OCI-M2 (cell line): ENCODE measurements around the gene PCCA.
"Not testable (repeated sequence)": the region's sequence is repeated elsewhere in the genome, so short reads cannot be mapped to it uniquely, and the experiment has no call there.

Source experiments
- DNase-seq: peaks from one replicate; lab custom pipeline; 2025; ENCODE audit not compliant: unreplicated experiment; lab: John Stamatoyannopoulos, UW

The PCCA gene

DNA sequence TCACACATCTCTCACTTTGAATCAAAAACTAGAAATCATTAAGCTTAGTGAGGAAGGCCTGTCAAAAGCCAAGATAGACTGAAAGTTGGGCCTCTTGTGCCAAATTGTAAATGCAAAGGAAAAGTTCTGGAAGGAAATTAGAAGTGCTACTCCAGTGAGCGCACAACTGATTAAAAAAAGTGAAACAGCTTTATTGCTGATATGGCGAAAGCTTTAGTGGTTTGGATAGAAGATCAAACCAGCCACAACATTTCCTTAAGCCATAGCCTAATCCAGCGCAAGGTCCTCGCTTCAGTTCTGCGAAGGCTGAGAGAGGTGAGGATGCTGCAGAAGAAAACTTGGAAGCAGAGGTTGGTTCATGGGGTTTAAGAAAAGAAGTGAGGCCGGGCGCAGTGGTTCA, 7.6 kb downstream of the PCCA start:
- no peak for DNase-seq

DNA sequence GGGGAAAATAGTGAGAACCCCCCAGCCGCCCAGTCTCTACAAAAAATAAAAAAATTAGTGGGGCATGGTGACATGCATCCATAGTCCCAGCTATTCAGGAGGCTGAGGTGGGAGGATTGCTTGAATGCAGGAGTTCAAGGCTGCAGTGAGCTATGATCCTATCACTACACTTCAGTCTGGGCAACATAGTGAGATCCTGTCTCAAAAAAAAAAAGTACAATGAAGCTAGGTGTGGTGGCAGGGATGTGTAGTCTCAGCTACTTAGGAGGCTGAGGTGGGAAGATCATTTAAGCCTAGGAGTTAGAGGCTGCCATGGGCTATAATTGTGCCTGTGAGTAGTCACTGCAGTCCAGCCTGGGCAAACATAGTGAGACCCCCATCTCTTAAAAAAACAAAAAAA, 8.9 kb downstream of the PCCA start:
- DNase-seq, result no peak

DNA sequence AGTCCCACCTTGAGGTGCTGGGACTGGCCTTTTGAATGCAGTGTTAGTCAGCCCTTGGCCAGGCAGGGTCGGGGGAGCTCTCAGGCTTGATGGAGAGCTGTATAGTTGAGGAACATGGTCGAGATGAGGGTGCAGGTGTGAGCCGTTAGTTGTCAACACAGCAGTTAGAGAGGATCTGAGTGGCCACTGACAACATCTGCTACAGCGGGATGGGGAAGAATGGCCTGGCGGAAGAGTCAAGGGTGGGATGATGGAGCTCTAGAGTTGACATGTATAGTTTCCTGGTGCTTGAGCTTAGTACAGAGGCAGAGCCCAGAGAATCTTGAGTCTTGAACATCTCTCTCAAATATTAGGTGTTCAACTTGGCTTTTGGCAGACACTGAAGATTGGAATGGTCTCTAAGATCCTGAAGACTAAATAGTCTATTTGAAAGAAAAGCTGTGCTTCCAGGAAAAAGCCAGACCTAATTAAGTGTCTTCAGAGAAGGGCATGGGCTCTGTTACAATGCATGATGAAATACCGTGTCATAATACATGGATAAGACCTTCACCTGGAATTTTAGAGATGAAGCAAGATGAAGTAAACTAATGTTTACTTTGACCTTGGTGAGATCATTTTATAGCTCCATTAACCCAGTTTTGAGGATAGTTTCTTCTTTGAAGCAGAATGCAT, 9.7 kb downstream of the PCCA start:
- DNase-seq, result no peak

DNA sequence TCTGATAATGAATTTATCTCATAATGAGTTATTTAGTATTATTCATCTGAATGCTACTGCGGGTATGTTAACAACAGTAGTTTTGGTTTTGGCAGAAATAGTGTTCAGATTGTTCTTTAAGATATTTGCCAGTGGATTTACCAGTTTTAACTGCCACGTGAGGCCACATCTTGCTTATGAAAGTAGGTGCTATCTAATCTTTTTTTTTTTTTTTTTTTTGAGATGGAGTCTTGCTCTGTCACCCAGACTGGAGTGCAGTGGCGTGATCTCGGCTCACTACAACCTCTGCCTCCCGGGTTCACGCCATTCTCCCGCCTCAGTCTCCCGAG, 10.2 kb downstream of the PCCA start:
- DNase-seq, result not testable (repeated sequence)

GRCh38 chr13:100100115-100100879, 11.4 kb downstream of the PCCA start:
- DNase-seq, result no peak

GRCh38 chr13:100102042-100102441, 13.1 kb downstream of the PCCA start:
- no peak for DNase-seq

DNA sequence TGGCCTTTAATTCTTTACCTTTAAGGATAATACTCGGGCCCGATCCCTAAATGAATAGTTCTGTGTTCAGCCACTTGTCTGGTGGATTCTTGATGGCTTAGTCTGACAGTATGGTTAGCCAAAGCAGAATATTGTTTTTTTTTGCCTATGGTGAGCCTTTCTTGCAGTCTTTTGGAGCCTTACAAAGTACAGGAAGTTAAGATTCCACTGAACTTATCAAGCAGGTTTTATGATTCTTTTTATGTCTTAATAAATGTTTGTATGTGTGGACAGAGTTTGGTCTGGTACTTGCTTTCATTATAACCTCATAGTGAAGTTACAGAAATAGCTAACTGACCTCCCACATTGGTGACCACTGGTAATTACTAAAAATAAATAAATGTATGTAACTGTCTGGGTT, 17.1 kb downstream of the PCCA start:
- no peak for DNase-seq

- no peak for DNase-seq
Observed at GRCh38 chr13:100106705-100107104, 17.8 kb downstream of the PCCA start.

DNA sequence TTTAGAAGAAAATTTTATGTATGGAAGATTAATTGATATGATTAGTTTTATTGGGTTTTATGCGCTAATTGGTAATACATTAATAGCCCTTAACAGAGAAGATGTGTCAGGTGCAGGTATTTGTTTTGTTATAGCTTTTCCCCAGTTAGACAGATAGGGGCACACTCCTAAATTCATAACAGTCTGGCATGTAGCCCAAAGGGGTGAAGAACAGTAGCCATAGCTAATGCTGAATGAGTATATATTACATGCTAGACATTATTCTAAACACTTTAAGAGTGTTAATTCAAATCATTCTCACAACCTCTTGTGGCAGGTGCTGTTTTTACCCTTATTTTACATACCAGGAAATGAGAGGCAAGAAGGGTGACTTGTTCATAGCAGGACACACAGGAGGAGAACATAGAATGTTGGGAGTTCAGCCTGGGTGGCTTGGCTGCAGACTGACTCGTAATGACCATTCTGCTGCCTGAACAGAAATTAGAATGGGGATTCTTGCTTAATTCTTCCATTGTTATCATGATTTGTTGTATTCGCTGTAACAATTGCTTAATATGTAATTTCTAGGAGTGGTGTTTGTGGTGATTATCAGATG, 20.1 kb downstream of the PCCA start:
- no peak for DNase-seq

DNA sequence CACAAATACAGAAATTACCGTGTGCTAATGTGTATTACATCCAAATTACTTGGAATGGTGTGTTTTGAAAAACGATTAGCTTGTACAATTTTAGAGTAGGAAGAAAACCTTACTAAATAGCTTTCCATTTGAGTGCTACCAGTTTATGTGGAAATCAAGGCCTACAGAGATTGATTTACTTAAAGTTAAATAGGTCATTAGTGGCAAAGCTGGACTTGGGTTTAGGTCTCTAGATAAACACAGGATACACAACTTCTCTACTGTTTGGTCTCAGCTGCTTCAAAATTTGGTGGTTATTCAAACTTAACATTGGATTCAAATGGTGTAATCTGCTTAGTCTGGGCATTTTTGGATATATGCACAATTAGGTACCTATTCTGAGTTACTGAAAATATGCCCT, 21.4 kb downstream of the PCCA start:
- DNase-seq, result no peak

DNA sequence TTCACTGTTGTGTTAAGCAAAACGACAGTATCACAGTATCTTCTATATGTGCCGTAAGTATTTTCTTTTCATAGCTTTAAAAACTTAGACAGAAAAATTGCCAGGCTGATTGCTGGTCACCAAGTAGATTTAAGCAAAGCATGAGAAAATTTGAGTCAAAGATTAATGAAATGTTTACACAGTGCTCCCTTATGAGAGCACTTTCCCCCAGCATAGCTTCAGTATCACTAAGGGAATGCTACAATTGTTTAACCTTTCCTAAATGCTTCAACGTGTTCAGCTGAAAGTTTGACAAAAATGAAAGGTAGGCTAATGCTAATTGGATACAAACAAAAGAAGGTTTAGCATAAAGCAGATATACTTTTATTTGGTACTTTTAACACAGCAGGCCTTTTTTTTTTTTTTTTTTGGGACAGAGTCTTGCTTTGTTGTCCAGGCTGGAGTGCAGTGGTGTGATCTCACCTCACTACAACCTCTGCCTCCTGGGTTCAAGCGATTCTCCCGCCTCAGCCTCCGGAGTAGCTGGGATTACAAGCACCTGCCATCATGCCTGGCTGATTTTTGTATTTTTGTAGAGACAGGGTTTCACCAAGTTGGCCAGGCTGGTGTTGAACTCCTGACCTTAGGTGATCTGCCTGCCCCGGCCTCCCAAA, 23.4 kb downstream of the PCCA start:
- no peak for DNase-seq

- no peak for DNase-seq
Observed at GRCh38 chr13:100115693-100116254, 26.9 kb downstream of the PCCA start.

DNA sequence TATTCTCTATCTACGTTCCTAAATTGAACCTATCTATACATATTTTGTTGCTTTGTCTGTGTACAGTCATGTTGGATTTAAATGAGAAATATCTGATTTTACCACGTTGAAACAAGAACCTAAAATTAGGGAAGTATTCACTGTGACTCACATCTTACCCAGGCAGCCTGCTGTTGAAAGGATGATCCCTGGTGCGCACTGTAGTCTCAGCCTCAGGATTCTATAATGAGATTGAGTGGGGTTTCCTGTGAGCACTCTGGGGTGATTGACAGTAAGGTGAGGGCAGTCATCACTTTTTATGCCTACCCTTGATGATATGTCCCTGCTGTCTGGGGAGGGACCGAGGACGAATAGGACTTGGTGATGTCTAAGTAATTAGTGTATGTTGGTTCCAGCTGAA, 35.4 kb downstream of the PCCA start:
- no peak for DNase-seq

GRCh38 chr13:100125946-100126345, 37.1 kb downstream of the PCCA start:
- DNase-seq, result no peak

DNA sequence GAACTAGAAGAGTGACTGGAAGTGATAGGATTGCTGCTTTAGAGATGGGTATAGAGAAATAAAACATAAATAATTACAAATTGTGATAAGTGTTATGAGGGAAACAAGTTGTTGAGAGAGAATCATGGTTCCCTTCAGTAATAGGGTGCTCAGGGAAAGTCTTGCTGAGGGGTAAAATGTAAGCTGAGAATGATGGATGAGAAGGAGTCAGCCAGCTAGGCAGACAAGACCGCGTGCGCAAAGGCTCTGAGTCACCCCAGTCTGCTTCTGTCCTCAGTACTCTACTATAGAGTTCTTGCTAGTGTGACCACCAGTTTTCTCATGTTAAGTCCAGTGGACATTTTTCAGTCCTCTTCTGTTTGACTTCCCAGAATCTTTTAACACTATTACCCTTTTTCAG, 39.5 kb downstream of the PCCA start:
- no peak for DNase-seq

GRCh38 chr13:100128838-100129237, 39.9 kb downstream of the PCCA start:
- no peak for DNase-seq

- DNase-seq, result no peak
Observed at GRCh38 chr13:100129605-100130004, 40.7 kb downstream of the PCCA start.

DNA sequence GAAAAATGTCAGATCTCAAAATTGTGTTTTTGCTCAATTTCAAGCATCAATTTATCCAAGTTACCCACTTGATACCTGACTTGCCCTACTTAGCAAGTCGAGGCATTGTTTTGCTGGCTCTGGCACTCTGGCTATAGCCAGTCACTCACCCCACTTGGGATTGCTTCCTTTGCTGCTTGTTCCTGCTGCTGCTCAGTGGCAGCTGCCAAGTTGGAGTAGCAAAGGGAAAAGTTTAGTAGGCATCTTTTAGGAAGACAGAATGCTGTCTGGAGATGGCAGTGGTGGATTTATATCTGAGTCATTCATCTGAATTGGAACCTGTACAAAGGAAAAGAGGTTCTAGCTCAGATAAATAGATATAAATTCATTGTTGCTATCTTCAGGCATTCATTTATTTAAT, 41.2 kb downstream of the PCCA start:
- DNase-seq, result no peak

DNA sequence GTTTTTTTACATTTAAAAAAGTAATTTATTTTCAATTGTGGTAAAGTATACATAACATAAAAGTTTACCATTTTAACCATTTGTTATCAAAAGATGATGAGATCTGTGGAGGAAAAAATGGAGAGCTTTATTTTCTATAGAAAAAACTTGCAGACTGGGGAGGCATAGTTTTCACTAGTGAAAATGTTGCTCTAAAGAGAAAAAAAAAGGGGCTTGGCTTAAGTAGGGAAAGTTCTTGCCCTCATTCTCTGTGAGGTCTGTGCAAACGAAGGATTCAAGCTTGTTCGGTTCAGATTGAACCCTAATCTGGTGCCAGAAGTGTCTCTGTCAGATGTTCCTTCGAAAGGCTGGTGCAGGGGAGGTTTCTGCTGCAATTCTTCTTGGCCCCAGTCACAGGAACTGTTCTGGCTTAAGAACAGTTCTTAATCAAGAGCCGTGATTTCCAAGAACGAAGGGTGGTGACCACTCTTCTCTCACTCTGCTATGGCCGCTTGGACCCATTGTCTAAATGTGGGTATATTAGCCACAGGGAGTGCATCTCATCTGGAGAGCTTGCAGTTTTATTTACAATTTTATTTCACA, 42.1 kb downstream of the PCCA start:
- DNase-seq, result no peak

GRCh38 chr13:100131863-100132574, 43.1 kb downstream of the PCCA start:
- no peak for DNase-seq
